Activated T-helper 1 cell treated with Interleukin-2 at 50 U/mL for 16 hours (primary cell): Measurements from ENCODE around the gene PLEKHO1.
A peak's percentile ranks its signal among the peaks of the same experiment; 100 is the strongest.
"Not testable (repeated sequence)": the region's sequence is repeated elsewhere in the genome, so short reads cannot be mapped to it uniquely, and the experiment has no call there.

Source experiments
- DNase-seq: peaks from one replicate; pipeline ENCODE4 v3.0.0-alpha.2; 2020; ENCODE audit warnings: low read depth

PLEKHO1 gene

GRCh38 chr1:150149271-150150132 is at the start of gene PLEKHO1:
TSS of gene PLEKHO1 (plus strand) at chr1:150149916. CDS start at chr1:150150258, 342 bp downstream.
- peak; percentile 82 for DNase-seq

- no peak for DNase-seq
Measured at GRCh38 chr1:150102986-150103385, 46.7 kb upstream of the PLEKHO1 start.

GRCh38 chr1:150106341-150106740 is 43.4 kb upstream of the PLEKHO1 start:
- DNase-seq = no peak

GRCh38 chr1:150109586-150109985 is 40.1 kb upstream of the PLEKHO1 start:
- no peak for DNase-seq

- no peak for DNase-seq
Measured at GRCh38 chr1:150110116-150110515, 39.6 kb upstream of the PLEKHO1 start.

- no peak for DNase-seq
Measured at GRCh38 chr1:150111670-150112069, 38.0 kb upstream of the PLEKHO1 start.

- no peak for DNase-seq
Measured at GRCh38 chr1:150115121-150115520, 34.6 kb upstream of the PLEKHO1 start.

- no peak for DNase-seq
Measured at GRCh38 chr1:150118716-150119115, 31.0 kb upstream of the PLEKHO1 start.

- DNase-seq = no peak
Measured at GRCh38 chr1:150121236-150121862, 28.4 kb upstream of the PLEKHO1 start.

- DNase-seq = no peak
Measured at GRCh38 chr1:150126811-150127210, 22.9 kb upstream of the PLEKHO1 start.

GRCh38 chr1:150127464-150127863 is 22.3 kb upstream of the PLEKHO1 start:
- DNase-seq = no peak

- DNase-seq = no peak
Measured at GRCh38 chr1:150127868-150128267, 21.8 kb upstream of the PLEKHO1 start.

GRCh38 chr1:150132372-150132771 is 17.3 kb upstream of the PLEKHO1 start:
- no peak for DNase-seq

GRCh38 chr1:150134537-150134936 is 15.2 kb upstream of the PLEKHO1 start:
- DNase-seq = no peak

GRCh38 chr1:150135400-150135799 is 14.3 kb upstream of the PLEKHO1 start:
- DNase-seq = not testable (repeated sequence)

- no peak for DNase-seq
Measured at GRCh38 chr1:150138044-150138443, 11.7 kb upstream of the PLEKHO1 start.

- DNase-seq = no peak
Measured at GRCh38 chr1:150141452-150141851, 8.3 kb upstream of the PLEKHO1 start.

- DNase-seq = no peak
Measured at GRCh38 chr1:150142083-150142482, 7.6 kb upstream of the PLEKHO1 start.

- no peak for DNase-seq
Measured at GRCh38 chr1:150144606-150145005, 5.1 kb upstream of the PLEKHO1 start.

GRCh38 chr1:150146016-150146415 is 3.7 kb upstream of the PLEKHO1 start:
- not testable (repeated sequence) for DNase-seq

- no peak for DNase-seq
Measured at GRCh38 chr1:150146849-150147542, 2.7 kb upstream of the PLEKHO1 start.

GRCh38 chr1:150148837-150149270 is 862 bp upstream of the PLEKHO1 start:
- DNase-seq = no peak
